Liver (tissue), 3 donors: ENCODE measurements around the gene JDP2.

Experiments used
- ATF3 ChIP-seq: IDR thresholded peaks from 2 replicates; pipeline ENCODE4 v1.6.1; 2016; ENCODE audit warnings: antibody characterized with exemption
- CTCF ChIP-seq: fragments of 150-350 bp; IDR thresholded peaks from 2 replicates; pipeline ENCODE4 v1.5.1; 2017; ENCODE audit warnings: improper control_type of control experiment, low read depth, low read length; ENCODE audit not compliant: missing input control
- FOXA1 ChIP-seq: IDR thresholded peaks from 2 replicates; pipeline ENCODE4 v1.6.1; 2016; ENCODE audit warnings: antibody characterized with exemption
- JUND ChIP-seq, 2 donors: IDR thresholded peaks; 2 replicates each; pipeline ENCODE4 v1.6.1; 2016; ENCODE audit warnings: antibody characterized with exemption in 2 of 2
- MAX ChIP-seq: IDR thresholded peaks from 2 replicates; pipeline ENCODE4 v1.6.1; 2016; ENCODE audit warnings: antibody characterized with exemption
- RAD21 ChIP-seq, 2 donors: IDR thresholded peaks; 2 replicates each; pipeline ENCODE4 v1.6.1; 2016; ENCODE audit warnings: antibody characterized with exemption in 2 of 2, mild to moderate bottlenecking in 2 of 2
- REST ChIP-seq: IDR thresholded peaks from 2 replicates; pipeline ENCODE4 v1.6.1; 2016; ENCODE audit warnings: antibody characterized with exemption, mild to moderate bottlenecking
- RXRA ChIP-seq, 2 donors: IDR thresholded peaks; 2 replicates each; pipeline ENCODE4 v1.6.1; 2017 to 2018; ENCODE audit warnings: antibody characterized with exemption in 2 of 2, mild to moderate bottlenecking in 1 of 2
- SP1 ChIP-seq: IDR thresholded peaks from 2 replicates; pipeline ENCODE4 v1.6.1; 2018; ENCODE audit warnings: antibody characterized with exemption, mild to moderate bottlenecking
- TAF1 ChIP-seq: conservative IDR thresholded peaks from 2 replicates; pipeline ENCODE4 v1.6.1; 2016; ENCODE audit warnings: antibody characterized with exemption, mild to moderate bottlenecking
- YY1 ChIP-seq: IDR thresholded peaks from 2 replicates; pipeline ENCODE4 v1.6.1; 2016; ENCODE audit warnings: antibody characterized with exemption, mild to moderate bottlenecking
- ZBTB33 ChIP-seq: IDR thresholded peaks from 2 replicates; pipeline ENCODE4 v1.6.1; 2016; ENCODE audit warnings: antibody characterized with exemption
- donor health status: healthy.
- donor health status: healthy.

- TF ChIP-seq CTCF (no peak), FOXA1 (no peak), REST (no peak), RAD21 (IDR thresholded peaks at IDR 0.05) (no peak), SP1 (no peak), ZBTB33 (no peak), MAX (no peak), YY1 (no peak), TAF1 (no peak), JUND (IDR thresholded peaks at IDR 0.05) (no peak), RXRA (IDR thresholded peaks at IDR 0.05) (no peak), ATF3 (no peak)
Measured at GRCh38 chr14:75418850-75419768, 8.7 kb upstream of the JDP2 start.
